ENCODE results near the gene DDX49.

DNA sequence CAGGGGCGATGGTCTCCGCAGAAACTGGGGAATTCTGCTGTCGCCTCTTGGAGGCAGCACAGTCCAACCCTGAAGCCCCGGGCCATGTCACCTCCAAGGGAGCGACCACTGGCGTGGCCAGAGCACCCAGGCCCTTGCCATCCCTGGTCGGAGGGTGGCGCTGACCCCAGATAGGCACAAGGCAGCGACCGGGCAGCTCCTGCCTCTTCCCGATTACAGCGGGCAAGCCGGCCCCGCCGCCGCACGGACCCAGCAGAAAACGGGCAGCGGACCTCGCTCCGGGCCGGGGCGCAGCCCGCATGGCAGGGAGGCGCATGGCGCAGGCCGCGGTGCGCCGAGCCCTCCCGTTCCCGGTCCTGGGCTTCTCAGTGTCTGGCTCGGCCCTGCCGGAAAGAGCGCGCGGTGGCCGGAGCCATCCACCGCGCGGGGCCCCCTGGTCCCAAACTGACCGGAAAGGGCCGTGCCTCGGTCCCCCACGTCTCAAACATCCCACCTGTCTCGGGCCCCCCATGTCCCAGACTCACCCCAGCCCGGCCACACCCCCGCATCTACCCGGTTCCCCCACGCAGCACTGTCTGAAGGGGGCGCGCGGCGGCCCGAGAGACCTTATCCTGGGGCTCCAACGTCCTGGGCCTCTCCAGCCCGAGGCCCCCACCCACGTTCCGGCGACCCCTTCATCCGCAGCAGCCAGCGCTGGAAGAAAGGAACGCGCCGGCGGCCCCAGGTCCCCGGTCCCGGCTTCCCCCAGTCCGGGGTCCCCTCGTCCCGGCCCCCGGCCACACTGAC, 24.3 kb upstream of the DDX49 start:
- TF ChIP-seq POLR2A (IDR thresholded peaks at IDR 0.05; ENCODE audit: low read length) = no peak
- TF ChIP-seq GATA1 (IDR thresholded peaks at IDR 0.05; ENCODE audit: low read depth, low read length) = no peak

Measured in erythroblast (primary cell).